ENCODE measurements around the gene CARD19. TPM values are rescaled to one million over a fixed set of nuclear protein-coding genes. Genes with fewer than 3 reads are reported as not detected.

The CARD19 gene
- total and polyA plus RNA-seq, 9 of the 15 experiments (the other 6 are each of a cell fraction or from before 2014, with no cell fraction given): 0.90 to 34.9 (median 14.6) TPM

DNA sequence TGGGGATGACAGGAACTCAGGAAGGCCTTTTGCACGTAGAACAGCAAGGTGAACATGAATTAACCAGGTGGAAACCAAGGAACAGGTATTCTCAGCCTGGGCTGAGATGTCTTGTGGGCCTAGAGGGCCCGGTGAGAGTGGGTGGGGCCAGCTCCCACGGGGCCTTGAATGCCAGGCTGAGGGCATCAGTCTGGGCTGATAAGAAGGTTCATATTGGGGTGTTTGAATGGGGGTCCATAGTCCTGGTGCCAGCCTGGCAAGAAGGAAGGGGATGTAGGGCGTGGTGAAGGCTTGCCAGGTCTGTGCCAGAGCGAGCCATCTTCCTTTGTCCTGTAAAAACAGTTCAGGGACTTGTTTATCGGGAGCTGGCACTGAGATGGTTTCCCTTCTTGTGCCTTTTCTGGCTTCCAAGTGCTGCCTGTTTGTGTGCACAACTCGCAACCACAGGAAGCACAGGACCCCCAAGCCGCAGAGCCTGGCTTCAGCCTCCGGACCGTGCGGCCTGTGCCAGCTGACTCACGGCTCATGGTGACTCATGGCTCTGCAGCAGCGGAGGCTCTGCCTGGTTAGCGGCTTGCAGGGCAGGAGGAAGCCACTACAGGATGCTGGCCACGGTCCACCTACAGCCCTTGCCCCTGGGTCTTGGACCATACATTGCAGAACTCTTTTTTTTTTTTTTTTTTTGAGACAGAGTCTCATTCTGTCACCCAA is 2.4 kb downstream of the CARD19 start (continued):
- TF ChIP-seq JUN (IDR thresholded peaks at IDR 0.05; ENCODE audit: borderline replicate concordance, low read depth, low read length) (peak; percentile 90), JUN (CRISPR knock-in tag; IDR thresholded peaks at IDR 0.05; ENCODE audit: borderline replicate concordance) (no peak), NFIC (IDR thresholded peaks at IDR 0.05) (0 out of 2 replicates have a peak, but pooled peaks have one; percentile 20), ZBTB17 (CRISPR knock-in tag; IDR thresholded peaks at IDR 0.05) (0 out of 2 replicates have a peak, but pooled peaks have one; percentile 53), HDAC2 (IDR thresholded peaks at IDR 0.05) (no peak), NFE2 (IDR thresholded peaks at IDR 0.05; ENCODE audit: low read depth) (peak; percentile 62), MYNN (IDR thresholded peaks at IDR 0.05) (peak; percentile 57; the same call in 1 of the 2 replicates), MYNN (CRISPR knock-in tag; IDR thresholded peaks at IDR 0.05) (no peak)
- TF ChIP-seq, protein P1, sequence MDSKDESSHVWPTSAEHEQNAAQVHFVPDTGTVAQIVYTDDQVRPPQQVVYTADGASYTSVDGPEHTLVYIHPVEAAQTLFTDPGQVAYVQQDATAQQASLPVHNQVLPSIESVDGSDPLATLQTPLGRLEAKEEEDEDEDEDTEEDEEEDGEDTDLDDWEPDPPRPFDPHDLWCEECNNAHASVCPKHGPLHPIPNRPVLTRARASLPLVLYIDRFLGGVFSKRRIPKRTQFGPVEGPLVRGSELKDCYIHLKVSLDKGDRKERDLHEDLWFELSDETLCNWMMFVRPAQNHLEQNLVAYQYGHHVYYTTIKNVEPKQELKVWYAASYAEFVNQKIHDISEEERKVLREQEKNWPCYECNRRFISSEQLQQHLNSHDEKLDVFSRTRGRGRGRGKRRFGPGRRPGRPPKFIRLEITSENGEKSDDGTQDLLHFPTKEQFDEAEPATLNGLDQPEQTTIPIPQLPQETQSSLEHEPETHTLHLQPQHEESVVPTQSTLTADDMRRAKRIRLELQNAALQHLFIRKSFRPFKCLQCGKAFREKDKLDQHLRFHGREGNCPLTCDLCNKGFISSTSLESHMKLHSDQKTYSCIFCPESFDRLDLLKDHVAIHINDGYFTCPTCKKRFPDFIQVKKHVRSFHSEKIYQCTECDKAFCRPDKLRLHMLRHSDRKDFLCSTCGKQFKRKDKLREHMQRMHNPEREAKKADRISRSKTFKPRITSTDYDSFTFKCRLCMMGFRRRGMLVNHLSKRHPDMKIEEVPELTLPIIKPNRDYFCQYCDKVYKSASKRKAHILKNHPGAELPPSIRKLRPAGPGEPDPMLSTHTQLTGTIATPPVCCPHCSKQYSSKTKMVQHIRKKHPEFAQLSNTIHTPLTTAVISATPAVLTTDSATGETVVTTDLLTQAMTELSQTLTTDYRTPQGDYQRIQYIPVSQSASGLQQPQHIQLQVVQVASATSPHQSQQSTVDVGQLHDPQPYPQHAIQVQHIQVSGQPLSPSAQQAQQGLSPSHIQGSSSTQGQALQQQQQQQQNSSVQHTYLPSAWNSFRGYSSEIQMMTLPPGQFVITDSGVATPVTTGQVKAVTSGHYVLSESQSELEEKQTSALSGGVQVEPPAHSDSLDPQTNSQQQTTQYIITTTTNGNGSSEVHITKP (IDR thresholded peaks at IDR 0.05; ENCODE audit: partially characterized antibody): no peak

Data from K562 (cell line).